H1 (cell line): ENCODE measurements around the gene TXNDC8.

Source experiments
- BRCA1 ChIP-seq: IDR thresholded peaks from 2 replicates; pipeline ENCODE4 v1.6.1; 2012; ENCODE audit warnings: low read depth, low read length, improper control_type of control experiment
- CTCF ChIP-seq, 3 experiments: IDR thresholded peaks; 1 replicate in 2 of 3; 2 replicates in 1 of 3; pipeline versions ENCODE4 v1.5.1 to v1.6.1; 2011; ENCODE audit warnings: low read length in 3 of 3, mild to moderate bottlenecking in 3 of 3, inconsistent platforms in 2 of 3, low read depth in 1 of 3, moderate library complexity in 1 of 3; ENCODE audit not compliant: insufficient read depth in 1 of 3; ENCODE audit errors: control extremely low read depth in 1 of 3
- NRF1 ChIP-seq: IDR thresholded peaks from 2 replicates; pipeline ENCODE4 v1.6.1; 2011; ENCODE audit warnings: mild to moderate bottlenecking, low read depth, low read length, improper control_type of control experiment
- SIX5 ChIP-seq: IDR thresholded peaks from 2 replicates; pipeline ENCODE4 v1.6.1; 2011; ENCODE audit warnings: mild to moderate bottlenecking, low read depth, low read length
- TBP ChIP-seq: IDR thresholded peaks from 2 replicates; pipeline ENCODE4 v1.6.1; 2011; ENCODE audit warnings: low read depth, low read length, improper control_type of control experiment

GRCh38 chr9:110336363-110336762 lies 1.3 kb downstream of the TXNDC8 start:
- no peak for TF ChIP-seq BRCA1
- no peak for TF ChIP-seq CTCF (IDR thresholded peaks at IDR 0.05; ENCODE audit: control extremely low read depth in 1 of 3, insufficient read depth in 1 of 3, low read depth in 1 of 3, low read length in 3 of 3)
- no peak for TF ChIP-seq SIX5
- TF ChIP-seq TBP, result no peak
- no peak for TF ChIP-seq NRF1
